Activated T-cell treated with anti-CD3 and anti-CD28 coated beads, Interleukin-2, amount 50 U/mL, for 4 hours (primary cell): ENCODE results near the gene CPXCR1. TPM values are rescaled to one million over a fixed set of nuclear protein-coding genes. Genes with fewer than 3 reads are reported as not detected.
"Not testable (repeated sequence)": the region's sequence is repeated elsewhere in the genome, so short reads cannot be mapped to it uniquely, and the experiment has no call there.

ENCODE experiments used
- ATAC-seq, 2 donors: fragments of 200-7000 bp; cut with Tn5 transposase; one replicate each; pipeline ENCODE4 v1.10.0; 2021
- DNase-seq: peaks from one replicate; pipeline ENCODE4 v3.0.0-alpha.2; 2020
- H3K27me3 Mint-ChIP-seq: one replicate; pipeline ENCODE4 v1.8.0; 2021; ENCODE audit warnings: low read depth, mixed read lengths
- H3K36me3 Mint-ChIP-seq: one replicate; pipeline ENCODE4 v1.8.0; 2022; ENCODE audit warnings: mixed read lengths; ENCODE audit not compliant: insufficient read depth
- H3K4me1 Mint-ChIP-seq: one replicate; pipeline ENCODE4 v1.8.0; 2021; ENCODE audit warnings: low read depth, mixed read lengths
- H3K4me3 Mint-ChIP-seq: one replicate; pipeline ENCODE4 v1.8.0; 2021; ENCODE audit warnings: mild to moderate bottlenecking, moderate library complexity, mixed read lengths
- H3K9me3 Mint-ChIP-seq: one replicate; pipeline ENCODE4 v1.8.0; 2021; ENCODE audit warnings: mixed read lengths
- total RNA-seq, 3 donors: library from RNA; stranded (reverse); gene quantifications; one replicate each; pipeline ENCODE4 v1.2.1, GENCODE V29; 2021

CPXCR1 gene
- total RNA-seq, result not detected

DNA sequence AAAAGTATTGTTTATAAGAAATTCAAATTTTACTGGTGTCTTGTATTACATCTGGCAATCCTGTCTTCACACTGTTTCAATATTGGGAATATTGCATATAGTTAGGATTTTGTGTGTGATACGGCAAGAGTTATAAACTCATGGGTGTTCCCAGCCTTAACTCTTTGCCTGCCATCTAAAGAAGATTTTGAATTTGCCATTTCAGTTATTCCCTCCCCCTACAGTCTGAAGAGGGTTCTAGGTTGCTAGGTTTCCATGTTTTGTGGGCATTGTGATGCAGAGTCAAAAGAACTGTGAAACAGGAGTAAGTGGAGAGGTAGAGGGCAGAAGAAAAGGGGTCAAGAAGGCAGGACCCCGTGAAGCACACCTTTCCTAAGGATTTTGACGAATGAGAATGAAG is at the start of gene CPXCR1:
CPXCR1 (plus strand) TSS at position 301 of the 400 bp plus-strand sequence. CDS start 6,190 bp downstream, outside the sequence.
- DNase-seq (no peak), ATAC-seq (no peak)
- H3K4me3 Mint-ChIP-seq, result no peak within 1 kb of the TSS
- no peaks in the 10 kb centered on the region for H3K27me3 Mint-ChIP-seq
- H3K9me3 Mint-ChIP-seq, result no peaks in the 10 kb centered on the region
- no peaks in the 10 kb centered on the region for H3K4me1 Mint-ChIP-seq
- H3K36me3 Mint-ChIP-seq, result no peaks in the 10 kb centered on the region

DNA sequence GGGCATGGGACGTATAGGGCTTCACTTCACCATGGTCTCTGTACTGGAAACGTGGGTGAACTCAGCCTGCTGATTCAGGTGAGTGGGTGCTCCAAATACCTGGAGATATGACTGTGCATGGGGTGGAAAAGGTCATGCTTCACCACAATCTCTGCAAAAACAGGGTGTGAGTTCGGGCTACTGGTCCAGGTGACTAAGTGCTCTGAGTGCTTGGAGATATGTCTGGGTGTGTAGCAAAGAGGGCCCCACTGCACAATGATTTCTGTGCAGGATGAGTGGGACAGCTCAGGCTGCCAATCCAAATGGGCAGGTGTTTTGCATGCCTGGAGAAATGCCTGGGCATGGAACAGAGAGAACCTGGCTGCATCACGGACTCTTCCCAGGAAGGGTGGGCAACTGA is 11.2 kb upstream of the CPXCR1 start:
- Mint-ChIP-seq H3K36me3 (no peaks in the 10 kb centered on the region), H3K4me3 (no peak overlapping the region), H3K9me3 (peaks cover 4% of the 10 kb centered on the region), H3K27me3 (no peaks in the 10 kb centered on the region), H3K4me1 (no peaks in the 10 kb centered on the region)
- DNase-seq, result no peak
- ATAC-seq, result no peak

DNA sequence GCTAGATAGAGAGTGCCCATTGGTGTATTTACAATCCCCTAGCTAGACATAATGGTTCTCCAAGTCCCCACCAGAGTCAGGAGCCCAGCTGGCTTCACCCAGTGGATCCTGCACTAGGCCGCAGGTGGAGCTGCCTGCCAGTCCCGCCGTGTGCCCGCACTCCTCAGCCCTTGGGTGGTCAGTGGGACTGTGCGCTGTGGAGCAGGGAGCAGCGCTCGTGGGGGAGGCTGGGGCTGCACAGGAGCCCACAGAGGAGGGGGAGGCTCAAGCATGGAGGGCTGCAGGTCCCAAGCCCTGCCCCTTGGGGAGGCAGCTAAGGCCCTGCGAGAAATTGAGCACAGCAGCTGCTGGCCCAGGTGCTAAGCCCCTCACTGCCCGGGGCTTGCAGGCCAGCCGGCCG is 810 bp upstream of the CPXCR1 start:
- not testable (repeated sequence) for H3K9me3 Mint-ChIP-seq, DNase-seq, H3K4me3 Mint-ChIP-seq, H3K27me3 Mint-ChIP-seq, H3K36me3 Mint-ChIP-seq, ATAC-seq, H3K4me1 Mint-ChIP-seq

DNA sequence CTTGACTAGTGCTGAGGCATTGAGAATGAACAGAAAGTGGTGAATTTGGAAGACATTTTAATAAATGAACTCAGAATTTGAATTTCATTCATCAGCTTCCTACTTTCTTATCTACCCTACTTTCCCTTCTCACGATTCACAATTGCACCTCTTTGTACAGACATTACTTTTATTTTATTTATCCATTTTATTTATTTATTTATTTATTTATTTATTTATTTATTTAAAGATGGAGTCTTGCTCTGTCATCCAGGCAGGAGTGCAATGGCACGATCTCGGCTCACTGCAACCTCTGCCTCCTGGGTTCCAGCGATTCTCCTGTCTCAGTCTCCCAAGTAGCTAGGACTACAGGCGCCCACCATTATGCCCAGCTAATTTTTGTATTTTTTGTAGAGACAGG is 5.3 kb downstream of the CPXCR1 start:
- H3K4me3 Mint-ChIP-seq, H3K27me3 Mint-ChIP-seq, H3K36me3 Mint-ChIP-seq, H3K4me1 Mint-ChIP-seq, DNase-seq, H3K9me3 Mint-ChIP-seq, ATAC-seq: not testable (repeated sequence)

DNA sequence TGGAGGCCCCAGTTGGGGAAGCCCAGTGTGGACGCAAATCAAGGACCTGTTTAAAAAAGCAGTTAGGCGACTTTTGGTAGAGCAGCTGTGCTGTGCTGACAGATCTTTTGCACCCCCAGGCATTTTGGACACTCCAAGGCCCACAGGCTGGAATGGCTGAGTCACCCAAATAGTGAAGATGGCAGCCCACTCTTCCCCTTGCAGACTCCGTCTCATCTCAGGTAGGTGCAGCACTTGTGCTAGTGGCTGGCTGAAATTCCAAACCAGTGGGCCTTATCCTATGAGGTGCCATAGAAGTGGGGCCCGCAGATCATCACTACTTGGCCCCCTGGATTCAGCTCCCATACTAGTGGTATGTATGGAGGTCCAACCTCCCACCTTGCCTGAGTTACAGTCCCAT is 42.8 kb downstream of the CPXCR1 start:
- Mint-ChIP-seq H3K27me3 (no peaks in the 10 kb centered on the region), H3K9me3 (peaks cover 3% of the 10 kb centered on the region), H3K4me3 (no peak overlapping the region), H3K36me3 (no peaks in the 10 kb centered on the region), H3K4me1 (no peaks in the 10 kb centered on the region)
- no peak for ATAC-seq
- DNase-seq, result no peak
